Posterior cingulate gyrus (tissue), 11 donors: ENCODE results near the gene FSTL5.
A peak's percentile ranks its signal among the peaks of the same experiment; 100 is the strongest.

Experiments used
- DNase-seq, 10 donors: peaks; one replicate each; pipeline versions ENCODE4 v3.0.0 to v3.0.0-alpha.2; 2020 to 2021; ENCODE audit warnings: mixed read lengths in 3 of 10
- intact Hi-C: fragments of 100-400 bp; cut with DNase I; formaldehyde crosslinking; loops from one replicate; pipeline ENCODE4 v1.15.1; 2023

FSTL5 gene

DNA sequence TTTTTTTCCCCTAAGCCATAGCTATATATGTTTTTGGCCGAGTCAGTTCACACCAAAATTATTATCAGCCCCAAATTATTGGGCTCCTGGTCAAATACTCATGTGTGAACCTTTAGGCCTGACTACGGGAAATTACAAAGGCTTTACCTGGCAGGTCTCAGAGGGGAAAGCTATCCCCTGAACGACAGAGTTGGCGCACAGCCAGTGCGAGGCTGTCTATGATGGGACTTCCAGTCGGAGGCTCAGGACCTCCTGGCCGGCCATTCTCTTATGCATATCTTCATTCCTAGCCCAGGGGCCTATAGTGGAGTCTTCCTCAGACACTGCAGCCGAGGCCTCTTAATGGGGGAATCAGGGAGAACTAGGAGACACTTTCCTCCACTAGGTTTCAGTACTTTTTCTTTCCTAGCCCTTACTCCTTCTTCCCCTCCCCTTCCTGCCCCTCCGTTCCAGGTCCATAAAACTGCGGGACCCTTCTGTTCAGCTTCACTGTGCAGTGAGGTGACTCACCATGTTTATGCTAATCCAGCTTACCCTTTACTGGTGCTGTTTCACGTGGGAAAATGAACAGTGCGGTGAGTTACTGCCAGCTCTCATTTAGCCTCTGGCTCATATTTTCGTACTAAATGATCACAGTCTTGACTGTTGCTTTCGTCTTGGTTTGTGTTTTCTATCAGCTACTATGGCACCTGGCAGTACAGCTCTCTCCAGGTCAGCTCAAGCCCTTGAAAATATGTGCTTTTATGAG lies 533.9 kb downstream of the FSTL5 start:
- intact Hi-C loops, result no loop called here
- DNase-seq, result peak in 2 of 10 donors; percentile 56 to 79

DNA sequence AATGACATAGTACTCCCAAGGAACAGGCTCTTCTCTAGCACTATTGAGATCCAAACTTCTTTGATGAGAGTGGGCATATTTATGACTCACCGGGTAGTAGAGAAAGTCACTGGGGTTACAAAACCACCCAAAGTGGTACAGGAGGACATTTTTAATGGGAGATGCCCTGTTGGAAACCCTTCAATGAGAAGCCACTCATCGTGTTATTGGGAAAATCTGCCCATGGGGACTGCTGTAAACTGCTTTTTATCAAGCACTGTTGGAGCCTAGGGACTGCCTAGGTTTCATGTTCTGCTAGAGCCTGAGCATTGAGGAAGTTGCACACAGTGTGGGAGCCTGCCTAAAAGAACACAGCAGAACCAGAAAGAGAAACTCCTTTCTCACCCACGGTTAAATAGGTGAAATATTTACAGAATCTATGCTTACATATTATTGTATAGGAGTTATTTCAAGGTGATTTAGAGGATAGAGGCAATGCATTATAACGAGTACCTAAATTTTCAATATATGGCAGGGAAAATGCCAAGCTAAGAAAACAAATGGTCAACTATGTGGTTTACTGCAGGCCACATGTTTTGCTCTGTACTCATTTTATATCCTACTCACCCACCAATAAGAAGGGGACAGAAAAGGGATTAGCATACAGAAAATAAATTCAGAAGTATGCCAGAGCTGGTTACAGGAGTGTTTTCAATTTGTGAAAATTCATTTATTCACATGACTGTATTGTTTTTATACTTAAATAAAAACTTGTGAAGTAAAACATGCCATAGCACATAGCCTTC lies 559.1 kb downstream of the FSTL5 start:
- no peak for DNase-seq
- intact Hi-C loops, result no loop called here

DNA sequence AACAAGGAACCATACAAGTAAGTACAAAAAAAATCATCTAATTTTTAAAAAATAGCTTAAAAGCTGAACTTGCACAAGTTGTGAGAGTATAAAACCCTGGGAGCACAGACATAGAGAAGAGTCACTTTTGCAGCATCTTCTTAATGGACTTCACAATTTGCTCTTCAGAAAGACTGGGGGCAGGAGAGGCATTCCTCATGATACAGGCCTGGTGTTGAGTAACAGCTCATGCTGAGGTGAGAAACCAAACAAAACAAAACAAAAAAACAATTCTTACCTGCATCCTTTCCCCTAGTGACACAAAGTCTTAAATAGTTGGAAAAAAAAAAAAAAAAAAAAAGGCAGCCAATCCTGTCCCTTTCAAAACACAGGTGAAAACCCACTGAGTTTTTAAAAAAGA lies 562.8 kb downstream of the FSTL5 start:
- intact Hi-C loops, result no loop called here
- no peak for DNase-seq

DNA sequence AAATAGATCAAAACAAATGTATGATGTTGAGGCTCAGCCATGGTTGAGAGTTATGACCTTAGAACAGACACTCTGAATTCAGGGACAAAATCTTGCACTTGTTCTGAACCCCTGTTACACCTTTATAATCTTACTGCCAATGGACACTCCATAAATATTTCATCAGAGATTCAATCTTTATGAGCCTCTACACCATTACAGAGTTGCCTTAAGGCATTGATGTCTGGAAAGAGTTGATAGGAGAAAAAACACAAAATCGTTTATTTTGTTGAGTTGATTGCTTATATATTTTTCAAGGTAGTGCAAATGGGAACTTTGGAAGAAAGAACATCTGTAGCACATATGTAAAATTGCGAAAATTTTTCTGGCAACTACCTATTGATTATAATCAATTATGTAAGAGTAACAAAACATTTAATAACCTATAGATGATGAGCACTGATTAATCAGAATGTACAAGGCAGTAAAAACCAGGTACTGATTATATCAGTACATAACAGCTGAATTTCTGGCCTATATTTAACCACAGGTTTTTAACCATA lies 568.5 kb downstream of the FSTL5 start:
- no peak for DNase-seq
- intact Hi-C loops, result no loop called here

DNA sequence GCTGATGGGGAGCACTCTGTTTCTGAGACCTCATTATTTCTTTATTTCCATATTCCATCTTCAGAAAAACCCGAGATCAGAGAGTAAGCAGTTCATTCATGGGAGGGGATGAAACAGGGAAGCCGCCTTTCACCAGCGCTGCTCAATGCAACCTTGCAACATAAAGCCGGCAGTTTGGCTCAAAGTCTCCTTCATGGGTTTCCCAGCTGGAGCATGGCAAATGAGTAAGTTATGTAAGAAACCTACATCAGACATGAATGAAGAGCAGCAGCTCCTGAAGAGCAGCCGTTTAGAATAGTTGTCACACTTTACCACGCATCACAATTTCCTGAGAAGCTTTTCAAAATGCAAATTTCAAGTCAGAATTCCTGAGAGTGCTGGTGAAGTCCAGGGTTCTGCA lies 578.8 kb downstream of the FSTL5 start:
- intact Hi-C loops, result no loop called here
- peak in 3 of 10 donors; percentile 9 to 82 (median 77) for DNase-seq

DNA sequence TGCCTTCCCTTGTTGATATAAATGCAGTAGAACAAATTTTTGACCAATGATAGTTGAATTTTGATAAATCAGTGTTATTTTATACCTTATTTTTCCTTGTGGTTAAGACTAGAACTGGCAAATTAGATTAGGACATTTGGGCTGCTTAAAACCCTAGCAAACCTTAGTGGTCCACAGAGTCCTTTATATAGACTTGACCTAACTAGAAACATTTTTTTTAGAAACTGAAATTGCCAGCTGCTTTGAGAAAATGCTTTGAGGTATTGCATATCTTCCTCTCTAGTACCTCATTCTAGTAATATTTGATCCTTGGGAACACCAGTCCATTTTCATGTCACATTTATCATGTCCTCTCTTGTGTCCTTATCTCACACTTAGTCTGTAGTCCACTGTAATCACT lies 580.3 kb downstream of the FSTL5 start:
- intact Hi-C loops, result no loop called here
- no peak for DNase-seq

DNA sequence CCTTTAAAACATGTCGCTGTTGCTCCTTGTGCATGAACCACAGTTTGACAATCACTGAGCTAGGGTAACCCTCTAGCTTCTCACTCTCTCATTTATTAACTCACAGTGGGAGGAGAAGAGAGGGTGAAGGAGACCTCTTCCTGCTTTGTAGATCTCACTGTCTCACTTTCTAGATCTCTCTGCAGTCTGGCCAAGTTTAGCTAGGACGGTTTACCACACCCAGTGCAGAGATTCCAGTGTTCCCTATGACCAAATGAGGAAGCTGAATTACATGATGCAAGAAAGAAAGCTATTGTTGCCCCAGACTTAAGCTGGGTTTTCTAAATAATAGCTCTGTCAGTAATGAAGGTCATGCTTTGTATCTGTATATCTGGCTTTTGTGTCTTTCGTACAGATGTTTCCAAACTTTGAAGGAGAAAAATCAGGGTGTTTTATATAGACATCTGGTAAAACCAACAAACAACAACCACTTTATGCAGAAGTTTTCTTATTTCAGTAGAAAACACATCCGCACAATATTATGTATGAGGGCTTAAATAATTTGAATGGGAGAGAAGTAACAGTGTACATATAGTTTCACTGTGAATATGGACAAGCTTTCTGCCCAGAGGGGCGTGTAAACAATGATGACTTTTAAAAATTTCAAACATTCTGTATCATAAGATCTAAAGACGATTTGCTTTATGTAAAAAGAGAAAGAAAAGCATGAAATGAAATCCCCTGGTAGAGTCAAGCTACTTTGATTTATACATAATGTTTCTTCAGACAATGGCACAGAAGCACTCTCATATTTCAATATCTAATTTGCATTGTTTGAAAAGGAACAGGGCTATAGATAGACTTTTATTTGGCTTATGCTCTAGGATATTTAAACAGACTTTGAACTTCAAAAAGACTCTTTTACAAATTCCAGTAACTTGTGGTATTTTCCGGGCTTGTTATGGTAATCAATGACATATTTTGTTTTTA lies 582.3 kb downstream of the FSTL5 start:
- no peak for DNase-seq
- intact Hi-C loops, result no loop called here

DNA sequence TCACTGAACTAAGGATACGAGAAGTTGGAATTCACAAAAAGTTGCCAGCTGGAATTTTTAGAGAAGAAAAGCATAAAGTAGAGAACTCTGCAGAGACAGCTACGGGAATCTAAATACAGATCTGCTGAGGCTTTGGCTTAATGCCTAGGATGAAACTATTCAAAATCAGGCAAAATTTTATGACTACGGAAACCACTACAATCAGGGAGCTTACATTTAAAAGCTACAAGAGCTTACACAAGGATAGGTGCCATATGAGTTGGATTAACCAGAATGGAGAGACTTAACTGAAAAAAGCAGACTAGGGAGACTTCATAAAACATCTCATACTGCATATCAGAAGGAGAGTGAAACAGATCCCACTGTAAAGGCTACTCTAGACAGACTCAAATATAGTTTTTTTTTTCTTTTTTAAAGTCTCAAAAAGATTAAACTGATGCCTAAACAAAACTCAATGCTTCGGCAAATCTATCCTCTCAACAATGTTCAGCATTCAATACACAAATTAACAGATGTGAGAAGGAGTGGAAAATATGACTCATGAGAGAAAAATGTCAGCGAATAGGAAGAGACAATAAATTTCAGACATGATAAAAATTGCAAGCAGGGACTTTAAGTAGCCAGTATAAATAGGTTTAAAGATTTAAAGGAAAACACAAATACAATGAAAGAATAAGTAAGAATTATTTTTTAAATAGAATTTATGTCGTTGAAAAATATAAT lies 586.1 kb downstream of the FSTL5 start:
- intact Hi-C loops, result no loop called here
- DNase-seq, result no peak

DNA sequence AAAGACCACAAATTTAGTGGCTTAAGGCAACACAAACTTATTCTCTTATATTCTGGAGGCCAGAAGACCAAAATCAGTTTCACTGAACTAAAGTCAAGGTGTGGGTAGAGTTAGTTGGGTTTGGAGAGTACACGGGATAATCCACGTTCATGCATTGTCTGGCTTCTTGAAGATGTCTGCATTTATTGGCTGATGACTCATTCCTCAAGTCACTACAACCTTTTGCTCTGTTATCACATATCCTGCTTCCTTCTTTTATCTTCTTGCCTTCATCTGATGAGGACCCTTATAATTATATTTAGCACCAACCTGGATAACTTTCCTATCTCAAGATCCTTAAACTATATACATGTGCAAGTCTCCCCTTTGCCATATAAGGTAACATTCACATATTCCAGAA lies 590.0 kb downstream of the FSTL5 start:
- intact Hi-C loops, result no loop called here
- DNase-seq, result no peak

DNA sequence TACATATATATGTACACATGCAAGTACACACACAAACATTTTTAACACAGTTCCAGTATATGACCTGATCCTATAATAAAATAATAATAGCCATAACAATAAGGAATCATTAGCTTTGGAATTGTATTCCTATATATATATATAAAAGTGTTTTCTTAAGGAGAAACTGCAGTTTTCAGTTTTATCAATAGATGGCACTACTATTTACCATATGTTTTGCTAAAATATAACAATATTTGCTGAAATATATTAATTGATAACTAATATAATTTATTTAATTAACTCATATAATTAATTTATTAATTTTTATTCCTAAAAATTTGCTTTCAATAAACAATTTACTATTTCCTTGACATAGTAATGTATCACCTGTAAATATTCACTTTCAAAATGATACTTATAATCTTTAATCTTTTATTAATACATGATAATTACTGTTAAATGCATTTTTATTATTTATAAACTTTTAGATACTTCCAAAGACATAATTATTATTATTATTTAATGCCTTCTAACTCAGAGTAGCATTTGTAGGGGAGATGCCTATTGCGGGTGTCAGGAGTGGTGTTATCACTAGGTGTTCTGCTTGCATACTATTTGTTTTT lies 599.5 kb downstream of the FSTL5 start:
- intact Hi-C loops, result loop anchor here (10.0 kb wide), 1 partner anchor 390 kb away; no protein-coding TSS in a partner anchor
- DNase-seq, result no peak

DNA sequence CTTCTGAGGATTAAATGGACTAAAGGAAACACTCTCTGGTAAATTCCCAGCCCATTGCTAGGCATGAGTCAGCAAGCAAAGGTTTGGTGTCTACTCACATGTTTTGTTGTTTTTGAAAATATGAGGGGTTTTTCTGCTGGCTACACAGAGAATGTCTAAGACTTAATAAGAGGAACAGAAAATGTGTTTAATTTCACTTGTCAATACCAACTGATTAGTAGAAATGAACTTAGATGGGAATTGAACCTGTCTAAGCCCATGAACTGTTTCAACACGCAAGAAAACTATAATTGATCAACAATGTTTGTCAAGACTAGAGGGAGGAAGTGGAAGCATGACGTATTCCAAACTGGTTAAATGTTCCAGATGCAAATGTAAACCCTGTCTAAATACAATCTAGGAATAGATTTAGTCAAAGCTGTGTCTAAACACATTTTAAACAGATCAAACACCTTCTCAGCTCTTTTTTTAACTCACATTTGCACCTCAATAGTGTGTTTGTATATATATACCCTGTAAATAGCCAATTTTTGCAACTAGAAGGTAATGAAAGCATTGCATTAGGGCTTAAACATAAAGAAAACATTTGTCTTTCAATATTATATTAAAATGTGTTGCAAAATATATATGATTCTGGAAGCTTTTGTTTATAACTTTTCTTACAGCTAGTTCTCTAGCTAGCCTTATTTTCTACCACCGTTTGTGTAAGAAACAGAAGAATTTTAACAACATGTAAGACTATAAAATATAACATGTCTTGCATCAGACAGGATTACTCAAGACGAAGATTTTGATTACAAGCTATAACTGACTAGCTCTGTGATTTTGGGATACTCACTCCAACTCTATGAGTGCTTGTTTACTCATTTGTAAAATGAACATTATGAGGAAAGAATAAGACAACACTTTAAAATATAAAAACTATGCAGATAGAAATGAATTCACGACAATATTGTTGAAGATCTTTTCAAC lies 607.8 kb downstream of the FSTL5 start:
- intact Hi-C loops, result no loop called here
- DNase-seq, result no peak

DNA sequence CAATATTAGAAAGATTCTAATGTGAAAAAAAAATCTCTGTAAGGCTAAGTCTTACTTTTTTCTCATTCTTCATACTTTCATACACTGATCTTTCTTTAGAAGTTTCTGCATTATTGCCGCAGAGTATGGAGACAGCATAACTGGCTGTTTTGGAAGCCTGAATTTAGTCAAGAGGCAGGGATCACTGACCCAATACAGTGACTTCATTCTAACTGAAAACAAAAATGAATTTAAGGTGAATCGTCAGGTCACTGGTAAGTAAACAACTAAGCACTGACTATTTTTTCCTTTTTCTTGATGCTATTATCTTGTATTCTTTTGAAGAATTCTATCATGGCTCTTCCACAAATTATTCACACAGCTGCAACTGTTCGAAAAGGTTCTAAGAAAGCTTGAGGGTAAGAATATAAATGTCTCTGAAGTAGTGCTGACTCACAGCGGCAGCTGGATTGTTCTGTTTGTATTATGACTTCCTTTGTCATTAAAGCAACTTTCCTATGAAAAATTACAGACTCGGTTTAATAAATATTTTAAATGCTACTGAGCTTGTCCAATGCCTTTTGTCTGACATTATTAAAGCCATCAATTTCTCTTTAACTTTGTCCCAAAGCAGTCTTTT lies 609.3 kb downstream of the FSTL5 start:
- intact Hi-C loops, result no loop called here
- no peak for DNase-seq

DNA sequence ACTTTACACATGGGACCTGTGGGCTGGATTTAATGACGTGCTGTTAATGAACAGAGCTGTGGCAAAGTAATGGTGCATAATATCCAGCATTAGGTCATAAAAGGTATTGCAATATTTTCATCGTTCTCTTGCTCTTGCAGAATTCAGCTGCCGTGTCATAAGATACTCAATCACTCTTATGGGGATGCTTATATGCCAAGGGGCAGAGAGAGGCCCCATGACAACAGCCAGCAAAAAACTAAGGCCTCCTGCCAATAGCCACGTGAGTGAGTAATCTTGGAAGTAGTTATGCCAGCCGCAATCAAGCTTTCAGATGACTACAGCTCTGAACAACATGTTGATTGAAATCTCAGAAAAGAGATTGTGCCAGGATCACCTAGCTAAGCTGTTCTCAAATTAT lies 616.9 kb downstream of the FSTL5 start:
- DNase-seq, result no peak
- intact Hi-C loops, result no loop called here

DNA sequence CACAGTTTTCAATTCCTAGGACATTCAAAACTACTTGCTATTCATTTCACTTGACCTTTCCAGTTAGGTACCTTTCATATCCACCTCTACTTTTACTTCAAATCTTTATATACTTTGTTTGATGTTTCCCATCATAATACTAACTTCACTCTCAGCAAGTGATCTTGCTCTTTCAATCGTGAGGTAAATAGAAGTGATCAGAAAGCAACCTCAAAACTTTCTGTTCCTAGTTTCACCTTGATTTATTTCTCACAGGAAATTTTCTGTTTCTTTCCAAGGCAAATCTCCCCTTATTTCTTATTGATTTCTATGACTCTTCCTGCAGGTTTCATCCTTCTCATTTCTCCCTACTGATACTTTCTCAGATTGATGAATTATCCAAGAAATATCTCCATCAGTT lies 623.5 kb downstream of the FSTL5 start:
- no peak for DNase-seq
- intact Hi-C loops, result no loop called here

DNA sequence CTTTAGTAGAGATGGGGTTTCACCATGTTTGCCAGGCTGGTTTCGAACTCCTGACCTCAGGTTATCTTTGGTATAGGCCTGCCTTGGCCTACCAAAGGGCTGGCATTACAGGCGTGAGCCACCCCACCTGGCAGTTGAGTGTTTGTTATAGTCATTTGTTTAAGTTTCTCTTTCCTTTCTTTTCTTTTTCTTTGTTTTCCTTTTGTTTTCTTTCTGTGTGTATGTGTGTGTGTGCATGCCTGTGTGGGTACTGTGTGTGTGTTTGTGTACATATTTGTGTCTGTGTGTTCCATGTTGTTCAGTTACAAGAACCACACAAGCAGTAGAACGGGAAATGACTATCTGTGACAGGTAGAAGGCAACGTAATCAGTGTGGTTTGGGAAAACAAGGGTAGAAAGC lies 624.9 kb downstream of the FSTL5 start:
- intact Hi-C loops, result no loop called here
- no peak for DNase-seq

DNA sequence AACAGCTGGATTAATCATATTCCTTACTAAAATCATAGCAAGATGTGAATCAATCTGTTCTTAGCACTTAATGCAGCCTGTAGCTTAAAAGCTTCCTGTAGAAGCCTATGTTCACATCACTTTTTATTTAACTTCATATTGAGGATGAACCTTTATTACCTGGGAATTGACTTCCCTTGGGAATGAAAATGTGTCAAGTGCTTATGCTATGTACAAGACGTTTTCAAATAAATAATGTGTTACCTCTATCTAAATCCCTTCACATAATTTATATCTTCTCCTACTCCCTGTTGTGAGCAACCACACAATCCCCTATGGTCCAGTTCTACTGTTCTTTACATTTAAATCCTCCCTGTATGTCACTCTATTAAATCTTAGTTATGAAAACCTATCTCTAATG lies 633.1 kb downstream of the FSTL5 start:
- DNase-seq, result no peak
- intact Hi-C loops, result no loop called here

DNA sequence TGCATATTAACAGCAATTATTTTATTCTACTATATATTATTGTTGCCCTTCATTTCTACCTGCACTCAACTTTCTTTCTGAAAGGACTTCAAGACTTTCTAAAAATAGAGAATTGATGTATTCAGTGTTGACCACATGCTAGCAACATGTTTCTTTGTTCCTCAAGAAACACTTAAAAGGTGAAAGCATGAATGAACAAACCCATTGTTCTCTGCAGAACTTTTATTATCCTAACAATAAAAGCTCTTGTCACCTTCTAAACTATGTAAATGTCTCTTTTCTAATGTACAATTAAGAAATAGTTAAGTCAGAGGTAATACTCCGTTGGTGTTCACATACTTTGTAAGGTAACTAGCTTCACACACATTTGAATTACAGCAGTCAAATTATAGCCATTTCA lies 638.7 kb downstream of the FSTL5 start:
- intact Hi-C loops, result no loop called here
- DNase-seq, result no peak

DNA sequence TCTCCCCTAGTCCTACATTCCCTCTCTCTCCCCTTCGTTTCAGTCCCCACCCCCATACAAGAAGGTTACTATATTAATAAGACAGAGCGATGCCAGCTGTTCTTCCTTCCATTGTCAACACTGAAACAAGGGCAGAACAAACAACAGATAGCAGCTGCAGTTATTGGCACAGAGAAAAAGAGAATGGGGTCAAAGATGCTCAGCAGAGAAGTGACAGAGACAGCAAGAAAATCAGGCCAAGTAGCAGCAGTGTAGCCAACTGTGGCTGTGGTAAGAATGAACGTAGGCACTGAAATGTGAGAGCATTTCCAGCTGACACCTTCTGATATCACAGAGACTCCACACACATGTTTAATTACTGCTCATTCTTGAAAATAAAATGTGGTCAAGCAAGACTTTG lies 641.8 kb downstream of the FSTL5 start:
- no peak for DNase-seq
- intact Hi-C loops, result no loop called here
